ENCODE measurements around the gene RAB27A. TPM values are rescaled to one million over a fixed set of nuclear protein-coding genes. Genes with fewer than 3 reads are reported as not detected.

RAB27A gene
- total and polyA plus RNA-seq, 9 donors, result 5.1 to 11.8 (median 7.1) TPM

- Histone ChIP-seq H3K4me3 (ENCODE audit: low read length) (no peak overlapping the region), H3K4me1 (ENCODE audit: control insufficient read depth, insufficient read depth, low read length) (no peaks in the 10 kb centered on the region), H3K36me3 (ENCODE audit: control insufficient read depth, insufficient read depth, low read length) (no peaks in the 10 kb centered on the region), H3K27me3 (ENCODE audit: control insufficient read depth, insufficient read depth, low read length) (no peaks in the 10 kb centered on the region), H3K9me3 (replicated peaks; ENCODE audit: control insufficient read depth, low read depth, low read length) (no peaks in the 10 kb centered on the region), H3K27ac (ENCODE audit: low read length) (no peak overlapping the region)
- DNase-seq, result no peak
- WGBS (ENCODE audit: insufficient coverage), result 61% methylated on average over 2 of the region's 3 CpGs
Observed at GRCh38 chr15:55240125-55240760, 49.4 kb downstream of the RAB27A start.

- Histone ChIP-seq H3K27me3 (ENCODE audit: control insufficient read depth, insufficient read depth, low read length) (no peaks in the 10 kb centered on the region), H3K4me3 (ENCODE audit: low read length) (no peak overlapping the region), H3K36me3 (ENCODE audit: control insufficient read depth, insufficient read depth, low read length) (no peaks in the 10 kb centered on the region), H3K4me1 (ENCODE audit: control insufficient read depth, insufficient read depth, low read length) (no peaks in the 10 kb centered on the region), H3K27ac (ENCODE audit: low read length) (no peak overlapping the region), H3K9me3 (replicated peaks; ENCODE audit: control insufficient read depth, low read depth, low read length) (no peaks in the 10 kb centered on the region)
- no peak for DNase-seq
- 100% methylated on average over 1 of the region's 5 CpGs for WGBS (ENCODE audit: insufficient coverage)
Observed at GRCh38 chr15:55239440-55240124, 50.0 kb downstream of the RAB27A start.

DNA sequence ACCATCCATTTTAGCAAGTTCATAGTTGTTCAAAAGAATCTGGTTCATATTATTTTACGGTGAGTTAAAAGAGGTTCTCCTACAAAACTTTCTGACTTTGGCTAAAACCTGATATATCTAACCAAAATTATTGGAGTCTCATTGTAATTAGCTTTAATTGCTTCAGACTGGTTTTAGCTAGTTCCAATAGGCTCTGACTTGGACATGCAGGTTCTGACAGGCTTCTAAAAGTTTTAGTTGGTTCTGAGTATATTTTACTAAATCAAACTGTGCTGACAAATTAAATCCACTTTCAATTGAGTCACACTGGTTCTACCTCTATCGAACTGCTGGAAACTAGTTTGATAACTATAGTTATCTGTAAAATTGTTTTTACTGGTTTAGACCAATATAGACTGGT is 50.7 kb downstream of the RAB27A start:
- Histone ChIP-seq H3K4me3 (ENCODE audit: low read length) (no peak overlapping the region), H3K27me3 (ENCODE audit: control insufficient read depth, insufficient read depth, low read length) (no peaks in the 10 kb centered on the region), H3K4me1 (ENCODE audit: control insufficient read depth, insufficient read depth, low read length) (no peaks in the 10 kb centered on the region), H3K27ac (ENCODE audit: low read length) (no peak overlapping the region), H3K36me3 (ENCODE audit: control insufficient read depth, insufficient read depth, low read length) (no peaks in the 10 kb centered on the region), H3K9me3 (replicated peaks; ENCODE audit: control insufficient read depth, low read depth, low read length) (no peaks in the 10 kb centered on the region)
- no peak for DNase-seq
- whole genome bisulfite sequencing (ENCODE audit: insufficient coverage), result no CpG with 5 or more reads among the region's 2 CpGs

- no peaks in the 10 kb centered on the region for H3K36me3 ChIP-seq (ENCODE audit: control insufficient read depth, insufficient read depth, low read length)
- H3K4me1 ChIP-seq (ENCODE audit: control insufficient read depth, insufficient read depth, low read length), result no peaks in the 10 kb centered on the region
- DNase-seq, result no peak
- H3K27ac ChIP-seq (ENCODE audit: low read length), result no peak overlapping the region
- no peaks in the 10 kb centered on the region for H3K9me3 ChIP-seq (replicated peaks; ENCODE audit: control insufficient read depth, low read depth, low read length)
- no peaks in the 10 kb centered on the region for H3K27me3 ChIP-seq (ENCODE audit: control insufficient read depth, insufficient read depth, low read length)
- no CpG with 5 or more reads among the region's 6 CpGs for WGBS (ENCODE audit: insufficient coverage)
- no peak overlapping the region for H3K4me3 ChIP-seq (ENCODE audit: low read length)
Observed at GRCh38 chr15:55237219-55238130, 52.1 kb downstream of the RAB27A start.

DNA sequence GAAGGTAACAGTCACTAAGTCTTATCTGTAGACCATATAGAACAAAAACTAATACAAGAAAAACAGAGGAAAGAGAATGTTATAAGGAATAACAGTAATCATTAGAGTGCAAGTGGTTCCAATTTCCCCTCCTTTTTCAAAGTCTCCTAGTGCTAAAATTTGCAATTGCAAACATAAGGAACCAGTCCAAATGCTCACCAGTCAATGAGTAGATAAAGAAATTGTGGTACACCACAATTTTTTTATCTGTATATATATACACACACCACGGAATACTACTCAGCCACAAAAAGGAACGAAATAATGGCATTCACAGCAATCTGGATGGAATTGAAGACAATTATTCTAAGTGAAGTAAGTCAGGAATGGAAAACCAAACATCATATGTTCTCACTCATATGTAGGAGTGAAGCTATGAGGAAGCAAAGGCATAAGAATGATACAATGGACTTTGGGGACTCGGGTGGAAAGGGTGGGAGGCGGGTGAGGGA is 54.0 kb downstream of the RAB27A start:
- no peak overlapping the region for H3K27ac ChIP-seq (ENCODE audit: low read length)
- H3K4me1 ChIP-seq (ENCODE audit: control insufficient read depth, insufficient read depth, low read length), result no peaks in the 10 kb centered on the region
- no peak overlapping the region for H3K4me3 ChIP-seq (ENCODE audit: low read length)
- no peaks in the 10 kb centered on the region for H3K36me3 ChIP-seq (ENCODE audit: control insufficient read depth, insufficient read depth, low read length)
- H3K27me3 ChIP-seq (ENCODE audit: control insufficient read depth, insufficient read depth, low read length), result no peaks in the 10 kb centered on the region
- DNase-seq, result no peak
- H3K9me3 ChIP-seq (replicated peaks; ENCODE audit: control insufficient read depth, low read depth, low read length), result no peaks in the 10 kb centered on the region
- no CpG with 5 or more reads among the region's 4 CpGs for WGBS (ENCODE audit: insufficient coverage)

DNA sequence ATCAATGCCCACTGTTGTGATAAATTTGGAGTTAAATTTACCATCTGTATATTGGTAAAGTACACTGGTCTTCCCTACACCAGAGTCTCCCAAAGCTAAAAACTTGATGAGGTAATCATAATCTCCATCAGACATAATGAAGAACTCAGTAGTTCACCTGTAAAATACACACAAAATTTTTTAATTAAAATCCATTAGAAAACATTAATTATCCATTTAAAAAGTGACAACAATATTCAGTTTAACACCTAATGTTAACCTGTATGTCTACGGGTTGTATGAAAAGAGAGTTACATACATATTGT is 54.9 kb downstream of the RAB27A start:
- Histone ChIP-seq H3K4me3 (ENCODE audit: low read length) (no peak overlapping the region), H3K36me3 (ENCODE audit: control insufficient read depth, insufficient read depth, low read length) (no peaks in the 10 kb centered on the region), H3K9me3 (replicated peaks; ENCODE audit: control insufficient read depth, low read depth, low read length) (no peaks in the 10 kb centered on the region), H3K27me3 (ENCODE audit: control insufficient read depth, insufficient read depth, low read length) (no peaks in the 10 kb centered on the region), H3K4me1 (ENCODE audit: control insufficient read depth, insufficient read depth, low read length) (no peaks in the 10 kb centered on the region), H3K27ac (ENCODE audit: low read length) (no peak overlapping the region)
- no CpG with 5 or more reads among the region's 1 CpG for WGBS (ENCODE audit: insufficient coverage)
- DNase-seq, result no peak

DNA sequence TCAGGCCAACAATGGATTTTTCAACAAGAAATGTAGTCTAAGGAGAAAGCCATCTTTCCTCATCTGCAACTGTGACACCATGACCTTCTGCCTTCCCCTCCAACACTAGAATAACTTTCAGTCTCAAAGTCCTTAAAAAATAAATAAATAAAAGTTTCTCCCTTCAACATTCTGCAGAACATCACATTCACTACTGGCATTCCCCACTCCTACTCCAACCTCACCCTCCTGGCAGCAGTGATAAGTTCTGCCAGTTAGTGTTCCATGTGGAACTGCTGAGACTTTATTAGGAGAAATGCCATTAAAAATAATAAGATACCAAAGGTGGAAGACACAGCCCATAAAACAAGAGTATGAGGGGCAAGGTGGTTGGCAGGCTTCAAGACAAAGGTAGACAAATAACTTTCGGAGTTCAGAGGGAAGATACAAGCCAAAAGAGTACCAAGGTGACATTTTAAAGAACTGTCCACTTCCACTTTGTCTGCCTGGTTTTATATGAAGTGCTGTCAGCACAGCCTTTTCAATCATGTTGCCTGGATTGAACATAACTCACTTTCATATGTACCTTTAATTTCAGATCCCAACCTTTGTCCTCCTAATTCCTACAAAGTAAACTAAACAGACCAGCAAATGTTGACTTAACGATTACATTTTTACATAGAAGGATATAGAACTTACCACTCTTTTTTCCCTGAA is 55.4 kb downstream of the RAB27A start:
- H3K27ac ChIP-seq (ENCODE audit: low read length), result no peak overlapping the region
- H3K9me3 ChIP-seq (replicated peaks; ENCODE audit: control insufficient read depth, low read depth, low read length), result no peaks in the 10 kb centered on the region
- no peak for DNase-seq
- no peaks in the 10 kb centered on the region for H3K4me1 ChIP-seq (ENCODE audit: control insufficient read depth, insufficient read depth, low read length)
- H3K27me3 ChIP-seq (ENCODE audit: control insufficient read depth, insufficient read depth, low read length), result no peaks in the 10 kb centered on the region
- 80% methylated on average over 1 of the region's 2 CpGs for WGBS (ENCODE audit: insufficient coverage)
- no peaks in the 10 kb centered on the region for H3K36me3 ChIP-seq (ENCODE audit: control insufficient read depth, insufficient read depth, low read length)
- H3K4me3 ChIP-seq (ENCODE audit: low read length), result no peak overlapping the region

GRCh38 chr15:55231455-55231854 is 58.2 kb downstream of the RAB27A start:
- DNase-seq, result no peak
- no peaks in the 10 kb centered on the region for H3K36me3 ChIP-seq (ENCODE audit: control insufficient read depth, insufficient read depth, low read length)
- no peak overlapping the region for H3K4me3 ChIP-seq (ENCODE audit: low read length)
- no CpG with 5 or more reads among the region's 1 CpG for WGBS (ENCODE audit: insufficient coverage)
- H3K27me3 ChIP-seq (ENCODE audit: control insufficient read depth, insufficient read depth, low read length), result no peaks in the 10 kb centered on the region
- H3K4me1 ChIP-seq (ENCODE audit: control insufficient read depth, insufficient read depth, low read length), result no peaks in the 10 kb centered on the region
- no peaks in the 10 kb centered on the region for H3K9me3 ChIP-seq (replicated peaks; ENCODE audit: control insufficient read depth, low read depth, low read length)
- H3K27ac ChIP-seq (ENCODE audit: low read length), result no peak overlapping the region

- H3K27ac ChIP-seq (ENCODE audit: low read length), result no peak overlapping the region
Observed at GRCh38 chr15:55230953-55231352, 58.7 kb downstream of the RAB27A start.

More at GRCh38 chr15:55230953-55231352, 58.7 kb downstream of the RAB27A start:
- DNase-seq, result no peak
- Histone ChIP-seq H3K27me3 (ENCODE audit: control insufficient read depth, insufficient read depth, low read length) (no peaks in the 10 kb centered on the region), H3K4me3 (ENCODE audit: low read length) (no peak overlapping the region), H3K9me3 (replicated peaks; ENCODE audit: control insufficient read depth, low read depth, low read length) (no peaks in the 10 kb centered on the region), H3K4me1 (ENCODE audit: control insufficient read depth, insufficient read depth, low read length) (no peaks in the 10 kb centered on the region), H3K36me3 (ENCODE audit: control insufficient read depth, insufficient read depth, low read length) (peaks cover 3% of the 10 kb centered on the region)
- no CpG with 5 or more reads among the region's 1 CpG for WGBS (ENCODE audit: insufficient coverage)

All from muscle of leg (tissue), 11 donors.